ENCODE results near the gene ZBTB43. TPM values are rescaled to one million over a fixed set of nuclear protein-coding genes. Genes with fewer than 3 reads are reported as not detected.

The ZBTB43 gene
- total RNA-seq, 1 donor from 2014 or later = 20.3 TPM

GRCh38 chr9:126879288-126879687 lies 74.4 kb downstream of the ZBTB43 start:
- H3K4me3 Mint-ChIP-seq = no peak overlapping the region
- ChIA-PET CTCF (no interaction called here), POLR2A (no interaction called here)
- no peak overlapping the region for H3K27ac Mint-ChIP-seq
- ATAC-seq (ENCODE audit: low read depth) (no peak), DNase-seq (no peak)
- H3K4me1 Mint-ChIP-seq = peaks cover 8% of the 10 kb centered on the region
- TF ChIP-seq CTCF (IDR thresholded peaks at IDR 0.05) = no peak
- intact Hi-C loops (cut with micrococcal nuclease) = no loop called here
- H3K9me3 Mint-ChIP-seq = no peaks in the 10 kb centered on the region
- H3K27me3 Mint-ChIP-seq = no peaks in the 10 kb centered on the region
- peaks cover 43% of the 10 kb centered on the region for H3K36me3 Mint-ChIP-seq (ENCODE audit: low read depth)

GRCh38 chr9:126880226-126880946 lies 75.5 kb downstream of the ZBTB43 start:
- Mint-ChIP-seq H3K27ac (no peak overlapping the region), H3K4me3 (no peak overlapping the region), H3K36me3 (ENCODE audit: low read depth) (peaks cover 43% of the 10 kb centered on the region), H3K9me3 (no peaks in the 10 kb centered on the region), H3K27me3 (no peaks in the 10 kb centered on the region), H3K4me1 (peaks cover 8% of the 10 kb centered on the region)
- ChIA-PET POLR2A (no interaction called here), CTCF (no interaction called here)
- DNase-seq (no peak), ATAC-seq (ENCODE audit: low read depth) (no peak)
- intact Hi-C loops (cut with micrococcal nuclease) = no loop called here
- TF ChIP-seq CTCF (IDR thresholded peaks at IDR 0.05) = no peak

DNA sequence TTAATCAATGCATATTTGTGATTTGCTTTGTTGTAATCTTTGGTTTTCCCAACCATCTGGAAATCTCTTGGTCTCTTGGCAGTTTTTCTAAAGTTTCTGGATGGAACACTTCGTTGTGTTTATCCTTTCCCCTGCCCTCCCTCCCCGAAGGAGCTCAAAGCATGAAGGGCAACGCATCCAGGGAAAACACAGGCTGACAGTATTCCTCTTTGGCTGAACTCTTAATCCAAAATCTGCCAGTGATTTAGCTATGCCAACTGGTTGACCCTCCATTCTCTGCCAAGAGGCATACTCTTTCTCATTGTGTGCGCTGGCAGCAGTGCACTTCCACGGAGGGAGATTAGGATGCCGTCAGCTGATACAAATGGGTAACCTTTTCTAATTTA lies 76.1 kb downstream of the ZBTB43 start:
- ChIA-PET POLR2A (no interaction called here), CTCF (no interaction called here)
- peaks cover 46% of the 10 kb centered on the region for H3K36me3 Mint-ChIP-seq (ENCODE audit: low read depth)
- ATAC-seq (ENCODE audit: low read depth) (no peak), DNase-seq (no peak)
- no peak for TF ChIP-seq CTCF (IDR thresholded peaks at IDR 0.05)
- peaks cover 8% of the 10 kb centered on the region for H3K4me1 Mint-ChIP-seq
- no peaks in the 10 kb centered on the region for H3K9me3 Mint-ChIP-seq
- no peak overlapping the region for H3K27ac Mint-ChIP-seq
- H3K27me3 Mint-ChIP-seq = no peaks in the 10 kb centered on the region
- H3K4me3 Mint-ChIP-seq = no peak overlapping the region
- intact Hi-C loops (cut with micrococcal nuclease) = no loop called here

GRCh38 chr9:126882746-126883145 lies 77.9 kb downstream of the ZBTB43 start:
- peaks cover 48% of the 10 kb centered on the region for H3K36me3 Mint-ChIP-seq (ENCODE audit: low read depth)
- H3K27me3 Mint-ChIP-seq = no peaks in the 10 kb centered on the region
- CTCF ChIA-PET = no interaction called here
- DNase-seq = no peak
- no peak for TF ChIP-seq CTCF (IDR thresholded peaks at IDR 0.05)
- H3K4me1 Mint-ChIP-seq = no peaks in the 10 kb centered on the region
- H3K4me3 Mint-ChIP-seq = no peak overlapping the region
- ATAC-seq (ENCODE audit: low read depth) = no peak
- H3K9me3 Mint-ChIP-seq = no peaks in the 10 kb centered on the region
- POLR2A ChIA-PET = no interaction called here
- H3K27ac Mint-ChIP-seq = no peak overlapping the region
- intact Hi-C loops (cut with micrococcal nuclease) = no loop called here

GRCh38 chr9:126883636-126884035 lies 78.8 kb downstream of the ZBTB43 start:
- Mint-ChIP-seq H3K4me3 (no peak overlapping the region), H3K36me3 (ENCODE audit: low read depth) (peaks cover 46% of the 10 kb centered on the region), H3K27ac (no peak overlapping the region), H3K4me1 (no peaks in the 10 kb centered on the region), H3K9me3 (no peaks in the 10 kb centered on the region), H3K27me3 (no peaks in the 10 kb centered on the region)
- ChIA-PET CTCF (no interaction called here), POLR2A (no interaction called here)
- intact Hi-C loops (cut with micrococcal nuclease) = no loop called here
- no peak for DNase-seq
- no peak for TF ChIP-seq CTCF (IDR thresholded peaks at IDR 0.05)
- ATAC-seq (ENCODE audit: low read depth) = no peak

Measured in activated B cell treated with CpG ODN at 0.5 μM for 24 hours (primary cell).